Ishikawa (cell line): ENCODE results near the gene IFRD2.
A peak's percentile ranks its signal among the peaks of the same experiment; 100 is the strongest.

Experiments used
- CEBPB ChIP-seq: IDR thresholded peaks from 2 replicates; pipeline ENCODE4 v1.6.1; 2012
- EP300 ChIP-seq: IDR thresholded peaks from 2 replicates; pipeline ENCODE4 v1.6.1; 2012; ENCODE audit warnings: borderline replicate concordance
- FOXM1 ChIP-seq: IDR thresholded peaks from 2 replicates; pipeline ENCODE4 v1.6.1; 2012; ENCODE audit warnings: low read depth, borderline replicate concordance
- NFIC ChIP-seq: IDR thresholded peaks from 2 replicates; pipeline ENCODE4 v1.6.1; 2012
- REST ChIP-seq: IDR thresholded peaks from 2 replicates; pipeline ENCODE4 v1.6.1; 2012; ENCODE audit warnings: low read depth, mild to moderate bottlenecking
- TAF1 ChIP-seq: IDR thresholded peaks from 2 replicates; pipeline ENCODE4 v1.6.1; 2012; ENCODE audit warnings: low read depth, mild to moderate bottlenecking
- TCF12 ChIP-seq: IDR thresholded peaks from 2 replicates; pipeline ENCODE4 v1.6.1; 2012; ENCODE audit warnings: low read depth
- TEAD4 ChIP-seq: IDR thresholded peaks from 2 replicates; pipeline ENCODE4 v1.6.1; 2012
- USF1 ChIP-seq: IDR thresholded peaks from 2 replicates; pipeline ENCODE4 v1.6.1; 2012
- YY1 ChIP-seq: IDR thresholded peaks from 2 replicates; pipeline ENCODE4 v1.6.1; 2012; ENCODE audit warnings: low read depth
- ZBTB7A ChIP-seq: IDR thresholded peaks from 2 replicates; pipeline ENCODE4 v1.6.1; 2012; ENCODE audit warnings: low read depth

GRCh38 chr3:50299638-50299928, 7.4 kb upstream of the IFRD2 start:
- TF ChIP-seq USF1: 0 out of 2 replicates have a peak, but pooled peaks have one; percentile 24
- no peak for TF ChIP-seq TCF12
- no peak for TF ChIP-seq REST
- TF ChIP-seq CEBPB: no peak
- no peak for TF ChIP-seq FOXM1
- TF ChIP-seq TAF1: no peak
- no peak for TF ChIP-seq YY1
- no peak for TF ChIP-seq EP300
- no peak for TF ChIP-seq TEAD4
- TF ChIP-seq NFIC: no peak
- no peak for TF ChIP-seq ZBTB7A
